SKM-1 treated with dmso at 0.1 percent for 144 hours (cell line): ENCODE data around the gene ANXA11.

Experiments used
- DNase-seq: peaks from one replicate; lab custom pipeline; 2025; ENCODE audit not compliant: unreplicated experiment; lab: John Stamatoyannopoulos, UW

The ANXA11 gene

GRCh38 chr10:80166581-80167470 lies 38.5 kb downstream of the ANXA11 start:
- no peak for DNase-seq

- no peak for DNase-seq
These were observed 40.2 kb downstream of the ANXA11 start for GRCh38 chr10:80165173-80165572.

GRCh38 chr10:80164596-80164995 lies 40.7 kb downstream of the ANXA11 start:
- no peak for DNase-seq

- DNase-seq: no peak
These were observed 41.5 kb downstream of the ANXA11 start for GRCh38 chr10:80163741-80164341.

- DNase-seq: no peak
These were observed 43.8 kb downstream of the ANXA11 start for GRCh38 chr10:80161321-80162083.

GRCh38 chr10:80160361-80161320 lies 44.7 kb downstream of the ANXA11 start:
- DNase-seq: no peak

- no peak for DNase-seq
These were observed 46.0 kb downstream of the ANXA11 start for GRCh38 chr10:80159166-80159873.

- DNase-seq: peak; percentile 29
These were observed 46.7 kb downstream of the ANXA11 start for GRCh38 chr10:80158598-80159127.

GRCh38 chr10:80158126-80158525 lies 47.2 kb downstream of the ANXA11 start:
- DNase-seq: no peak

- DNase-seq: no peak
These were observed 47.8 kb downstream of the ANXA11 start for GRCh38 chr10:80157561-80157960.

GRCh38 chr10:80156216-80156615 lies 49.1 kb downstream of the ANXA11 start:
- no peak for DNase-seq

GRCh38 chr10:80155696-80156215 lies 49.6 kb downstream of the ANXA11 start:
- DNase-seq: no peak

- no peak for DNase-seq
These were observed 50.2 kb downstream of the ANXA11 start for GRCh38 chr10:80154978-80155695.

GRCh38 chr10:80154626-80154977 lies 50.7 kb downstream of the ANXA11 start:
- DNase-seq: no peak

GRCh38 chr10:80153460-80153859 lies 51.9 kb downstream of the ANXA11 start:
- DNase-seq: no peak

- no peak for DNase-seq
These were observed 52.5 kb downstream of the ANXA11 start for GRCh38 chr10:80152820-80153219.

GRCh38 chr10:80150172-80150571 lies 55.2 kb downstream of the ANXA11 start:
- DNase-seq: no peak

- DNase-seq: no peak
These were observed 56.2 kb downstream of the ANXA11 start for GRCh38 chr10:80149123-80149522.
